ENCODE data around the gene NGF. TPM values are rescaled to one million over a fixed set of nuclear protein-coding genes. Genes with fewer than 3 reads are reported as not detected.
"Not testable (repeated sequence)": the region's sequence is repeated elsewhere in the genome, so short reads cannot be mapped to it uniquely, and the experiment has no call there.

The NGF gene
- total RNA-seq, 4 donors from 2014 or later: 4.5 TPM; not detected in 3

- Histone ChIP-seq H3K9me3 (no peaks in the 10 kb centered on the region), H3K27ac (no peak overlapping the region), H3K4me1 (no peaks in the 10 kb centered on the region), H3K36me3 (no peaks in the 10 kb centered on the region), H3K4me3 (no peak overlapping the region), H3K27me3 (no peaks in the 10 kb centered on the region)
- in situ Hi-C loops (cut with MboI; ENCODE audit: low pct_ligation_motif_present in 1 of 4, low pct_unique_long_range_greater_than_20kb in 1 of 4, low sequenced_read_pairs in 3 of 4) (no loop called here), intact Hi-C loops (cut with DNase I; ENCODE audit: low total_unique reads) (no loop called here)
- WGBS, 2 donors (ENCODE audit: low coverage in 1 of 2): 83 to 91% methylated on average over 1 of the region's 1 CpG
- TF ChIP-seq POLR2AphosphoS5 (IDR thresholded peaks at IDR 0.05) (no peak), EP300 (IDR thresholded peaks at IDR 0.05; ENCODE audit: low read depth) (no peak), POLR2A (IDR thresholded peaks at IDR 0.05) (no peak), CTCF (IDR thresholded peaks at IDR 0.05) (no peak)
- DNase-seq: no peak
Observed at GRCh38 chr1:115311474-115311989, 26.5 kb downstream of the NGF start.

- no peak overlapping the region for H3K27ac ChIP-seq
- H3K36me3 ChIP-seq: no peaks in the 10 kb centered on the region
- no peak overlapping the region for H3K4me3 ChIP-seq
- 87 to 100% methylated on average over 2 of the region's 2 CpGs for WGBS, 2 donors (ENCODE audit: low coverage in 1 of 2)
- no peaks in the 10 kb centered on the region for H3K27me3 ChIP-seq
- intact Hi-C loops (cut with DNase I; ENCODE audit: low total_unique reads) (no loop called here), in situ Hi-C loops (cut with MboI; ENCODE audit: low pct_ligation_motif_present in 1 of 4, low pct_unique_long_range_greater_than_20kb in 1 of 4, low sequenced_read_pairs in 3 of 4) (no loop called here)
- DNase-seq: no peak
- H3K4me1 ChIP-seq: no peaks in the 10 kb centered on the region
- H3K9me3 ChIP-seq: no peaks in the 10 kb centered on the region
- TF ChIP-seq POLR2AphosphoS5 (IDR thresholded peaks at IDR 0.05): no peak
- TF ChIP-seq EP300 (IDR thresholded peaks at IDR 0.05; ENCODE audit: low read depth): no peak
- TF ChIP-seq CTCF (IDR thresholded peaks at IDR 0.05): no peak
- no peak for TF ChIP-seq POLR2A (IDR thresholded peaks at IDR 0.05)
Observed at GRCh38 chr1:115310581-115311473, 27.2 kb downstream of the NGF start.

- intact Hi-C loops (cut with DNase I; ENCODE audit: low total_unique reads); H3K4me3 ChIP-seq; H3K36me3 ChIP-seq; H3K27ac ChIP-seq; H3K27me3 ChIP-seq; H3K4me1 ChIP-seq; DNase-seq; in situ Hi-C loops (cut with MboI; ENCODE audit: low pct_ligation_motif_present in 1 of 4, low pct_unique_long_range_greater_than_20kb in 1 of 4, low sequenced_read_pairs in 3 of 4); H3K9me3 ChIP-seq: not testable (repeated sequence)
Observed at GRCh38 chr1:115309504-115309903, 28.5 kb downstream of the NGF start.

GRCh38 chr1:115308969-115309368 lies 29.1 kb downstream of the NGF start:
- intact Hi-C loops (cut with DNase I; ENCODE audit: low total_unique reads): no loop called here
- Histone ChIP-seq H3K4me1 (no peaks in the 10 kb centered on the region), H3K9me3 (no peaks in the 10 kb centered on the region), H3K27me3 (no peaks in the 10 kb centered on the region), H3K36me3 (no peaks in the 10 kb centered on the region), H3K27ac (no peak overlapping the region), H3K4me3 (no peak overlapping the region)
- no peak for DNase-seq
- 83 to 89% methylated on average over 1 of the region's 1 CpG for WGBS, 2 donors (ENCODE audit: low coverage in 1 of 2)
- TF ChIP-seq POLR2AphosphoS5 (IDR thresholded peaks at IDR 0.05) (no peak), EP300 (IDR thresholded peaks at IDR 0.05; ENCODE audit: low read depth) (no peak), CTCF (IDR thresholded peaks at IDR 0.05) (no peak), POLR2A (IDR thresholded peaks at IDR 0.05) (no peak)
- in situ Hi-C loops (cut with MboI; ENCODE audit: low pct_ligation_motif_present in 1 of 4, low pct_unique_long_range_greater_than_20kb in 1 of 4, low sequenced_read_pairs in 3 of 4): no loop called here

Data from transverse colon (tissue), 4 donors.